Cardiac muscle cell (in vitro differentiated cells and primary cell): ENCODE results near the gene APP. TPM values are rescaled to one million over a fixed set of nuclear protein-coding genes. Genes with fewer than 3 reads are reported as not detected.

Experiments used
- DNase-seq, 2 donors: peaks; one replicate each; pipeline versions ENCODE4 v3.0.0 to v3.0.0-alpha.2; 2010 to 2017; ENCODE audit warnings: low read depth in 1 of 2, low spot score in 1 of 2
- H3K27ac ChIP-seq: fragments of 200-600 bp; sonication (generic); 2 replicates; pipeline ENCODE4 v1.5.1; 2016
- H3K27me3 ChIP-seq: fragments of 200-600 bp; sonication (generic); 2 replicates; pipeline ENCODE4 v1.6.0; 2016; ENCODE audit warnings: control low read depth
- H3K36me3 ChIP-seq: fragments of 200-600 bp; sonication (generic); 2 replicates; pipeline ENCODE4 v1.5.1; 2016; ENCODE audit warnings: control low read depth
- H3K4me1 ChIP-seq: fragments of 200-600 bp; sonication (generic); 2 replicates; pipeline ENCODE4 v1.8.1; 2017; ENCODE audit warnings: low read depth, mild to moderate bottlenecking, mixed run types
- H3K4me3 ChIP-seq: fragments of 200-600 bp; sonication (generic); 2 replicates; pipeline ENCODE4 v1.5.1; 2016; ENCODE audit warnings: mild to moderate bottlenecking
- H3K9me3 ChIP-seq: fragments of 200-600 bp; sonication (generic); 2 replicates; pipeline ENCODE4 v1.5.1; 2017; ENCODE audit warnings: low read depth, mild to moderate bottlenecking, control low read depth
- polyA plus RNA-seq: library from polyadenylated mRNA; unstranded; fragments of >200 nt; fragmentation: Nextera tagmentation; extraction: Ambion mirVana; gene quantifications from 2 replicates; pipeline ENCODE4 v1.2.1, GENCODE V29; 2016
- total RNA-seq: library from RNA; depleted of rRNA; stranded (reverse); fragments of >200 nt; gene quantifications from 2 replicates; pipeline ENCODE4 v1.2.3, GENCODE V29; 2016
- TF ChIP-seq, protein P1 (sequence below): IDR thresholded peaks from 2 replicates; pipeline ENCODE4 v1.5.1; 2012; ENCODE audit warnings: low read depth, mild to moderate bottlenecking, low read length

Gene APP
- total and polyA plus RNA-seq, 2 experiments from 2014 or later, result 31.8 to 359 TPM

DNA sequence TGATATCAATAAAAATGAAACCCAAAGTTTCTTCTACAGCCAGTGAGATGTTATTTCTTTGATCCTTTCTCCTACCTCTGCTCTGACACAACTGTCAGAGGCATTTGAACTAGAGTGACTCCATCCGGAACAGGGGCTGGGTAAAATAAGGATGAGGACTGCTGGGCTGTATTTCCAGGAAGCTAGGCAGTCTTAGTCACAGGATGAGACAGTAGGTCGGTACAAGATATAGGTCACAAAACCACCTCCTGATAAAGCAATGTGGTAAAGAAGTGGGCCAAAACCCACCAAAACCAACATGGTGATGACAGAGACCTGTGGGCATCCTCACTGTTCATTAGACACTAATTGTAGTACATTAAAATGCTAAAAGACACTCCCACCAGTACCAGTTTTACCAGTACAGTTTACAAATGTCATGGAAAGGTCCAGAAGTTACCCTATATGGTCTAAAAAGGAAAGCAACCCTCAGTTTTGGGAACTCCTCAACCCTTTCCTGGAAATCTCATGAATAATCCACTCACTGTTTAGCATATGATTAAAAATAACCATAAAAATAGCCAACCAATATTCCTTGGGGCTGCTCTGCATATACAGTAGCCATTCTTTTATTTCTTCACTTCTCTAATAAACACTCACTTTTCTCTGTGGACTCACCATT, 339.1 kb downstream of the APP start:
- TF ChIP-seq, protein P1, sequence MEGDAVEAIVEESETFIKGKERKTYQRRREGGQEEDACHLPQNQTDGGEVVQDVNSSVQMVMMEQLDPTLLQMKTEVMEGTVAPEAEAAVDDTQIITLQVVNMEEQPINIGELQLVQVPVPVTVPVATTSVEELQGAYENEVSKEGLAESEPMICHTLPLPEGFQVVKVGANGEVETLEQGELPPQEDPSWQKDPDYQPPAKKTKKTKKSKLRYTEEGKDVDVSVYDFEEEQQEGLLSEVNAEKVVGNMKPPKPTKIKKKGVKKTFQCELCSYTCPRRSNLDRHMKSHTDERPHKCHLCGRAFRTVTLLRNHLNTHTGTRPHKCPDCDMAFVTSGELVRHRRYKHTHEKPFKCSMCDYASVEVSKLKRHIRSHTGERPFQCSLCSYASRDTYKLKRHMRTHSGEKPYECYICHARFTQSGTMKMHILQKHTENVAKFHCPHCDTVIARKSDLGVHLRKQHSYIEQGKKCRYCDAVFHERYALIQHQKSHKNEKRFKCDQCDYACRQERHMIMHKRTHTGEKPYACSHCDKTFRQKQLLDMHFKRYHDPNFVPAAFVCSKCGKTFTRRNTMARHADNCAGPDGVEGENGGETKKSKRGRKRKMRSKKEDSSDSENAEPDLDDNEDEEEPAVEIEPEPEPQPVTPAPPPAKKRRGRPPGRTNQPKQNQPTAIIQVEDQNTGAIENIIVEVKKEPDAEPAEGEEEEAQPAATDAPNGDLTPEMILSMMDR, result no peak
- no peak overlapping the region for H3K27ac ChIP-seq
- H3K4me1 ChIP-seq, result no peaks in the 10 kb centered on the region
- H3K9me3 ChIP-seq, result no peaks in the 10 kb centered on the region
- no peak overlapping the region for H3K4me3 ChIP-seq
- H3K27me3 ChIP-seq, result no peaks in the 10 kb centered on the region
- no peaks in the 10 kb centered on the region for H3K36me3 ChIP-seq
- no peak for DNase-seq
